Neural cell (in vitro differentiated cells): ENCODE results near the gene FRRS1L. TPM values are rescaled to one million over a fixed set of nuclear protein-coding genes. Genes with fewer than 3 reads are reported as not detected.

ENCODE experiments used
- H2AFZ ChIP-seq: fragments of 200-600, 300-800 bp; sonication (generic), shearing (Covaris generic); 2 replicates; pipeline ENCODE4 v1.6.0; 2014; ENCODE audit warnings: low read depth, mild to moderate bottlenecking, antibody characterized with exemption, low read length, moderate library complexity
- H3F3A ChIP-seq: fragments of 200-600 bp; shearing (Covaris generic); 2 replicates; pipeline ENCODE4 v1.6.1; 2016; ENCODE audit warnings: mild to moderate bottlenecking, moderate library complexity, mixed read lengths, antibody characterized with exemption, low read length; ENCODE audit not compliant: insufficient read depth, poor library complexity, severe bottlenecking
- H3K27ac ChIP-seq: fragments of 200-600, 300-800 bp; sonication (generic), shearing (Covaris generic); 2 replicates; pipeline ENCODE4 v1.5.1; 2014; ENCODE audit warnings: mild to moderate bottlenecking, low read length, moderate library complexity
- H3K27me3 ChIP-seq: fragments of 300-800, 200-600 bp; sonication (generic), shearing (Covaris generic); 2 replicates; pipeline ENCODE4 v1.6.0; 2014; ENCODE audit warnings: mild to moderate bottlenecking, low read depth, low read length, moderate library complexity; ENCODE audit not compliant: insufficient read depth
- H3K36me3 ChIP-seq: fragments of 300-800, 200-600 bp; sonication (generic), shearing (Covaris generic); 2 replicates; pipeline ENCODE4 v1.5.1; 2014; ENCODE audit warnings: mild to moderate bottlenecking, antibody characterized with exemption, low read length, moderate library complexity; ENCODE audit not compliant: insufficient read depth
- H3K4me2 ChIP-seq: fragments of 300-800, 200-600 bp; sonication (generic), shearing (Covaris generic); 2 replicates; pipeline ENCODE4 v1.6.0; 2014; ENCODE audit warnings: mild to moderate bottlenecking, low read length
- H3K4me3 ChIP-seq: fragments of 300-800, 200-600 bp; sonication (generic), shearing (Covaris generic); 2 replicates; pipeline ENCODE4 v1.5.1; 2014; ENCODE audit warnings: mild to moderate bottlenecking, low read length, moderate library complexity
- H3K79me2 ChIP-seq: fragments of 200-600 bp; shearing (Covaris generic); replicated peaks from 2 replicates; pipeline ENCODE4 v1.6.0; 2014; ENCODE audit warnings: mild to moderate bottlenecking, low read length, moderate library complexity; ENCODE audit not compliant: insufficient read depth
- H3K9ac ChIP-seq: fragments of 300-800, 200-600 bp; sonication (generic), shearing (Covaris generic); 2 replicates; pipeline ENCODE4 v1.6.1; 2016; ENCODE audit warnings: mild to moderate bottlenecking, low read length, mixed read lengths
- H3K9me2 ChIP-seq: fragments of 200-600 bp; shearing (Covaris generic); 2 replicates; pipeline ENCODE4 v1.6.1; 2016; ENCODE audit warnings: mild to moderate bottlenecking, low read length, mixed read lengths; ENCODE audit not compliant: insufficient read depth
- H3K9me3 ChIP-seq: fragments of 200-600, 300-800 bp; sonication (generic), shearing (Covaris generic); 2 replicates; pipeline ENCODE4 v1.6.1; 2016; ENCODE audit warnings: mild to moderate bottlenecking, mixed run types, low read length, moderate library complexity, mixed read lengths
- H4K20me1 ChIP-seq: fragments of 200-600 bp; shearing (Covaris generic); 2 replicates; pipeline ENCODE4 v1.6.1; 2016; ENCODE audit warnings: mild to moderate bottlenecking, mixed run types; ENCODE audit not compliant: insufficient read depth
- CTCF ChIP-seq: fragments of 450-650 bp; IDR thresholded peaks from 2 replicates; pipeline ENCODE4 v1.5.1; 2014; ENCODE audit warnings: antibody characterized with exemption, mild to moderate bottlenecking, moderate library complexity; ENCODE audit not compliant: poor library complexity, severe bottlenecking
- EP300 ChIP-seq: fragments of 450-650 bp; conservative IDR thresholded peaks from 2 replicates; pipeline ENCODE4 v1.6.1; 2014; ENCODE audit warnings: antibody characterized with exemption, mild to moderate bottlenecking, moderate library complexity; ENCODE audit not compliant: poor library complexity, severe bottlenecking
- EZH2 ChIP-seq: fragments of 200-600, 300-800 bp; shearing (Covaris generic), sonication (generic); IDR thresholded peaks from 2 replicates; pipeline ENCODE4 v1.6.1; 2014; ENCODE audit warnings: antibody characterized with exemption, low read length, borderline replicate concordance, mild to moderate bottlenecking; ENCODE audit not compliant: insufficient read depth, poor library complexity, severe bottlenecking
- MXI1 ChIP-seq: fragments of 450-650 bp; conservative IDR thresholded peaks from 2 replicates; pipeline ENCODE4 v1.6.1; 2014; ENCODE audit warnings: antibody characterized with exemption, mild to moderate bottlenecking; ENCODE audit not compliant: poor library complexity, severe bottlenecking
- POLR2AphosphoS5 ChIP-seq: IDR thresholded peaks from 2 replicates; pipeline ENCODE4 v1.6.1; 2012
- RAD21 ChIP-seq: fragments of 450-650 bp; conservative IDR thresholded peaks from 2 replicates; pipeline ENCODE4 v1.6.1; 2014; ENCODE audit warnings: antibody characterized with exemption, mild to moderate bottlenecking, moderate library complexity
- REST ChIP-seq: IDR thresholded peaks from 2 replicates; pipeline ENCODE4 v1.6.1; 2012; ENCODE audit warnings: borderline replicate concordance
- SMC3 ChIP-seq: fragments of 450-650 bp; conservative IDR thresholded peaks from 2 replicates; pipeline ENCODE4 v1.6.1; 2014; ENCODE audit warnings: antibody characterized with exemption, mild to moderate bottlenecking, moderate library complexity; ENCODE audit not compliant: poor library complexity
- TAF1 ChIP-seq: IDR thresholded peaks from 2 replicates; pipeline ENCODE4 v1.6.1; 2012; ENCODE audit warnings: low read depth
- polyA plus RNA-seq: library from polyadenylated mRNA; depleted of rRNA; stranded (reverse); fragments of >200 nt; gene quantifications from 2 replicates; pipeline ENCODE4 v1.2.3, GENCODE V29; 2014

Gene FRRS1L
- polyA plus RNA-seq, 1 donor from 2014 or later, result 20.4 TPM

GRCh38 chr9:109139851-109140250, 27.2 kb downstream of the FRRS1L start:
- H3K36me3 ChIP-seq, result no peaks in the 10 kb centered on the region

GRCh38 chr9:109138421-109138820, 28.6 kb downstream of the FRRS1L start:
- H3K4me3 ChIP-seq, result no peak overlapping the region
- H4K20me1 ChIP-seq, result no peaks in the 10 kb centered on the region
- no peaks in the 10 kb centered on the region for H3K36me3 ChIP-seq
- H3K79me2 ChIP-seq, result no peaks in the 10 kb centered on the region
- H3F3A ChIP-seq, result no peaks in the 10 kb centered on the region
- no peak overlapping the region for H2AFZ ChIP-seq
- H3K9me3 ChIP-seq, result no peaks in the 10 kb centered on the region
- no peak overlapping the region for H3K4me2 ChIP-seq
- H3K9ac ChIP-seq, result no peak overlapping the region
- H3K27me3 ChIP-seq, result no peaks in the 10 kb centered on the region
- no peak overlapping the region for H3K27ac ChIP-seq
- H3K9me2 ChIP-seq, result no peaks in the 10 kb centered on the region
- TF ChIP-seq SMC3 (no peak), REST (no peak), MXI1 (no peak), EZH2 (no peak), RAD21 (no peak), TAF1 (no peak)

More at GRCh38 chr9:109139851-109140250, 27.2 kb downstream of the FRRS1L start:
- no peak overlapping the region for H3K9ac ChIP-seq
- TF ChIP-seq REST (no peak), MXI1 (no peak), SMC3 (no peak), CTCF (no peak), EP300 (no peak), EZH2 (no peak), RAD21 (no peak), POLR2AphosphoS5 (no peak), TAF1 (no peak)
- H3K27me3 ChIP-seq, result no peaks in the 10 kb centered on the region
- H3K9me2 ChIP-seq, result no peaks in the 10 kb centered on the region
- H3K9me3 ChIP-seq, result no peaks in the 10 kb centered on the region
- no peak overlapping the region for H3K4me2 ChIP-seq
- no peak overlapping the region for H3K4me3 ChIP-seq
- no peak overlapping the region for H3K27ac ChIP-seq
- no peaks in the 10 kb centered on the region for H3F3A ChIP-seq
- H2AFZ ChIP-seq, result no peak overlapping the region
- H4K20me1 ChIP-seq, result no peaks in the 10 kb centered on the region
- H3K79me2 ChIP-seq, result no peaks in the 10 kb centered on the region
